ENCODE measurements around the gene ADAMTS1. TPM values are rescaled to one million over a fixed set of nuclear protein-coding genes. Genes with fewer than 3 reads are reported as not detected.

ADAMTS1 gene
- total and polyA plus RNA-seq, 2 donors from 2014 or later = 16.0 to 343 TPM

- no peaks in the 10 kb centered on the region for H3K27me3 ChIP-seq (ENCODE audit: control insufficient read depth, insufficient read depth, low read length)
- no peak for TF ChIP-seq CTCF (IDR thresholded peaks at IDR 0.05; ENCODE audit: borderline replicate concordance, extremely low read depth, insufficient read depth)
- DNase-seq = no peak
- no peaks in the 10 kb centered on the region for H3K36me3 ChIP-seq (ENCODE audit: control insufficient read depth in 2 of 3, insufficient read depth in 3 of 3, low read length in 3 of 3)
- FAIRE-seq = no peak
- H3K4me1 ChIP-seq (ENCODE audit: control insufficient read depth in 2 of 3, insufficient read depth in 2 of 3, low read depth in 1 of 3, low read length in 3 of 3) = no peaks in the 10 kb centered on the region
- H3K9ac ChIP-seq (ENCODE audit: low read length in 3 of 3) = no peak overlapping the region
- no peak overlapping the region for H3K27ac ChIP-seq (ENCODE audit: low read depth in 2 of 2, low read length in 2 of 2)
- H3K4me3 ChIP-seq (ENCODE audit: low read length in 3 of 3) = no peak overlapping the region
- intact Hi-C loops (cut with DNase I) = no loop called here
- H3K9me3 ChIP-seq (ENCODE audit: control insufficient read depth in 2 of 3, insufficient read depth in 1 of 3, low read length in 3 of 3) = no peaks in the 10 kb centered on the region
These were observed 56.4 kb downstream of the ADAMTS1 start for GRCh38 chr21:26788790-26789189.

Other genes starting within 250 kb of the ADAMTS1 start
- gene ADAMTS5, start 121.7 kb upstream of the ADAMTS1 start, total RNA-seq = 10.6 TPM
- 1.7 TPM for gene ADAMTS5, start 121.7 kb upstream of the ADAMTS1 start, polyA plus RNA-seq (ENCODE audit: insufficient read depth, low read depth, low replicate concordance)

Measured in kidney (tissue), 14 donors.